Inflammatory macrophage treated with lipopolysaccharide for 4 hours (primary cell): ENCODE measurements around the gene IQGAP1.

Experiments
- DNase-seq: peaks from one replicate; pipeline ENCODE4 v3.0.0-alpha.2; 2020

The IQGAP1 gene

GRCh38 chr15:90387534-90388461 lies at the start of gene IQGAP1:
Gene IQGAP1 (plus strand): TSS chr15:90388242. CDS start chr15:90388342, 100 bp downstream.
- peak; percentile 98 for DNase-seq

- DNase-seq = peak; percentile 39
These were observed 49.5 kb upstream of the IQGAP1 start for GRCh38 chr15:90338532-90338931.

GRCh38 chr15:90340345-90340744 lies 47.7 kb upstream of the IQGAP1 start:
- DNase-seq = no peak

- peak; percentile 69 for DNase-seq
These were observed 44.7 kb upstream of the IQGAP1 start for GRCh38 chr15:90343302-90343790.

GRCh38 chr15:90344662-90345061 lies 43.4 kb upstream of the IQGAP1 start:
- DNase-seq = peak; percentile 64

GRCh38 chr15:90345857-90346256 lies 42.2 kb upstream of the IQGAP1 start:
- peak; percentile 73 for DNase-seq

- peak; percentile 52 for DNase-seq
These were observed 40.5 kb upstream of the IQGAP1 start for GRCh38 chr15:90347431-90348065.

- DNase-seq = no peak
These were observed 39.6 kb upstream of the IQGAP1 start for GRCh38 chr15:90348456-90348855.

GRCh38 chr15:90349072-90349471 lies 39.0 kb upstream of the IQGAP1 start:
- DNase-seq = no peak

GRCh38 chr15:90349821-90350220 lies 38.2 kb upstream of the IQGAP1 start:
- no peak for DNase-seq

GRCh38 chr15:90351479-90352106 lies 36.4 kb upstream of the IQGAP1 start:
- DNase-seq = no peak

GRCh38 chr15:90352107-90352893 lies 35.7 kb upstream of the IQGAP1 start, which contains the start of gene ZNF774:
Gene ZNF774 (plus strand): TSS chr15:90352284. CDS start chr15:90354661, 2,377 bp downstream.
- peak; percentile 95 for DNase-seq

GRCh38 chr15:90354986-90355385 lies 33.1 kb upstream of the IQGAP1 start:
- no peak for DNase-seq

- peak; percentile 82 for DNase-seq
These were observed 29.7 kb upstream of the IQGAP1 start for GRCh38 chr15:90358124-90359033.

GRCh38 chr15:90360746-90361145 lies 27.3 kb upstream of the IQGAP1 start:
- no peak for DNase-seq

GRCh38 chr15:90362936-90363212 lies 25.2 kb upstream of the IQGAP1 start:
- peak; percentile 34 for DNase-seq

- DNase-seq = no peak
These were observed 23.8 kb upstream of the IQGAP1 start for GRCh38 chr15:90364251-90364650.

- DNase-seq = no peak
These were observed 22.5 kb upstream of the IQGAP1 start for GRCh38 chr15:90365414-90366055.

- peak; percentile 87 for DNase-seq
These were observed 20.5 kb upstream of the IQGAP1 start for GRCh38 chr15:90367576-90367975.

GRCh38 chr15:90375071-90375470 lies 13.0 kb upstream of the IQGAP1 start:
- DNase-seq = no peak

GRCh38 chr15:90376789-90377188 lies 11.3 kb upstream of the IQGAP1 start:
- DNase-seq = peak; percentile 24
